HepG2 (cell line): ENCODE data around the gene TAS2R40. TPM values are rescaled to one million over a fixed set of nuclear protein-coding genes. Genes with fewer than 3 reads are reported as not detected.
"Not testable (repeated sequence)": the region's sequence is repeated elsewhere in the genome, so short reads cannot be mapped to it uniquely, and the experiment has no call there.

ENCODE experiments used
- ATAC-seq: fragments of 200-7000 bp; cut with Tn5 transposase; 3 replicates; pipeline ENCODE4 v1.9.1; 2020; ENCODE audit warnings: mild to moderate bottlenecking, moderate library complexity
- BruUV-seq: library from RNA; stranded (reverse); fragments of 400-500 nt; replicated peaks from 2 replicates; lab custom pipeline; 2021; lab: Mats Ljungman, UMichigan
- CTCF ChIA-PET: fragments of 300-600 bp; formaldehyde crosslinking; extraction: SDS; loops from one replicate; lab custom pipeline; 2021; ENCODE audit warnings: low total read pairs, inconsistent platforms, low intra/inter-chr PET ratio; lab: Yijun Ruan, JAX
- POLR2A ChIA-PET: fragments of 350-600 bp; sonication (Branson Sonifier 250); formaldehyde crosslinking; loops from one replicate; lab custom pipeline; 2020; ENCODE audit warnings: antibody characterized with exemption, inconsistent platforms; lab: Yijun Ruan, JAX
- DNase-seq: peaks from one replicate; pipeline ENCODE4 v3.0.0-alpha.2; 2015; ENCODE audit warnings: low spot score
- FAIRE-seq: peaks from 3 replicates; lab custom pipeline; 2011; peaks lifted over from hg19 to GRCh38; lab: Jason Lieb, UNC
- H2AFZ ChIP-seq: one replicate; pipeline ENCODE4 v1.6.1; 2011; ENCODE audit warnings: low read length, inconsistent platforms
- H3K27ac ChIP-seq: fragments of 300-600 bp; 3 replicates; pipeline ENCODE4 v1.8.0; 2011; ENCODE audit warnings: mixed run types, mild to moderate bottlenecking, mixed read lengths, low read length, inconsistent platforms; ENCODE audit not compliant: insufficient read depth; ENCODE audit errors: extremely low read length
- H3K27me3 ChIP-seq, 2 experiments: fragments of 200-600 bp in 1 of 2; 2 replicates in 1 of 2; 3 replicates in 1 of 2; pipeline versions ENCODE4 v1.6.0 to v1.8.0; 2011; ENCODE audit warnings: low read length in 2 of 2, mild to moderate bottlenecking in 2 of 2, moderate library complexity in 2 of 2, inconsistent platforms in 1 of 2; ENCODE audit not compliant: insufficient read depth in 2 of 2, control insufficient read depth in 1 of 2
- H3K36me3 ChIP-seq, 2 experiments: fragments of 200-600 bp in 1 of 2; replicated peaks in 1 of 2; 2 replicates in 1 of 2; 3 replicates in 1 of 2; pipeline versions ENCODE4 v1.5.1 to v1.8.0; 2011; ENCODE audit warnings: low read length in 2 of 2, inconsistent platforms in 1 of 2; ENCODE audit not compliant: insufficient read depth in 2 of 2, control insufficient read depth in 1 of 2
- H3K4me1 ChIP-seq: 2 replicates; pipeline ENCODE4 v1.5.1; 2012; ENCODE audit warnings: low read length, inconsistent platforms; ENCODE audit not compliant: insufficient read depth
- H3K4me2 ChIP-seq: 2 replicates; pipeline ENCODE4 v1.6.0; 2011; ENCODE audit warnings: low read depth, low read length, inconsistent platforms
- H3K4me3 ChIP-seq, 3 experiments: fragments of 200-600 bp in 1 of 3; sonication (generic), shearing (Covaris generic) in 1 of 3; replicated peaks in 1 of 3; 2 replicates each; pipeline ENCODE4 v1.5.1; 2011 to 2016; ENCODE audit warnings: low read length in 3 of 3, inconsistent platforms in 2 of 3, low read depth in 2 of 3, mild to moderate bottlenecking in 2 of 3, control low read depth in 1 of 3, mixed read lengths in 1 of 3; ENCODE audit not compliant: insufficient read depth in 1 of 3
- H3K79me2 ChIP-seq: one replicate; pipeline ENCODE4 v1.6.1; 2011; ENCODE audit warnings: low read length, inconsistent platforms; ENCODE audit not compliant: insufficient read depth
- H3K9ac ChIP-seq: 2 replicates; pipeline ENCODE4 v1.6.0; 2011; ENCODE audit warnings: mild to moderate bottlenecking, low read depth, low read length, inconsistent platforms; ENCODE audit not compliant: insufficient read depth
- H3K9me3 ChIP-seq: 2 replicates; pipeline ENCODE4 v1.5.1; 2012; ENCODE audit warnings: mild to moderate bottlenecking, low read length
- H4K20me1 ChIP-seq: 2 replicates; pipeline ENCODE4 v1.6.0; 2011; ENCODE audit warnings: inconsistent platforms, mild to moderate bottlenecking, low read length, moderate library complexity; ENCODE audit not compliant: insufficient read depth
- BRCA1 ChIP-seq: sonication (generic); formaldehyde crosslinking; IDR thresholded peaks from 2 replicates; pipeline ENCODE4 v1.4.0; 2020; ENCODE audit warnings: missing genetic modification reagents
- MXI1 ChIP-seq: IDR thresholded peaks from 3 replicates; pipeline ENCODE4 v1.6.1; 2012; ENCODE audit warnings: low read depth, low read length, inconsistent platforms, borderline replicate concordance
- ZBTB7A ChIP-seq: sonication (generic); formaldehyde crosslinking; IDR thresholded peaks from 2 replicates; pipeline ENCODE4 v1.8.0; 2022; ENCODE audit warnings: mild to moderate bottlenecking, missing genetic modification reagents
- ZNF331 ChIP-seq: sonication (generic); formaldehyde crosslinking; IDR thresholded peaks from 2 replicates; pipeline ENCODE4 v1.4.0; 2020; ENCODE audit warnings: missing genetic modification reagents
- ZNF660 ChIP-seq: sonication (generic); formaldehyde crosslinking; IDR thresholded peaks from 2 replicates; pipeline ENCODE4 v1.5.1; 2020; ENCODE audit warnings: mild to moderate bottlenecking, low read depth, missing genetic modification reagents, borderline replicate concordance
- ZNF790 ChIP-seq: sonication (generic); formaldehyde crosslinking; IDR thresholded peaks from 2 replicates; pipeline ENCODE4 v1.8.0; 2022; ENCODE audit warnings: missing genetic modification reagents, mild to moderate bottlenecking, borderline replicate concordance
- ZZZ3 ChIP-seq: sonication (generic); formaldehyde crosslinking; IDR thresholded peaks from 2 replicates; pipeline ENCODE4 v1.4.0; 2020; ENCODE audit warnings: missing genetic modification reagents, mild to moderate bottlenecking, borderline replicate concordance
- WGBS: methylation state at CpG from one replicate; pipeline ENCODE4 v1.1.6; 2017; ENCODE audit warnings: low lambda C conversion rate; 5-methylcytosine and 5-hydroxymethylcytosine counted together
- in situ Hi-C: cut with HindIII; loops from 2 replicates; pipeline ENCODE4 v1.10.0; 2017; ENCODE audit warnings: low pct_unique_long_range_greater_than_20kb; ENCODE audit not compliant: extremely low pct_ligation_motif_present
- intact Hi-C: fragments of 100-400 bp; cut with micrococcal nuclease; formaldehyde crosslinking; loops from one replicate; pipeline ENCODE4 v1.10.0; 2022; ENCODE audit not compliant: unreplicated experiment
- polyA plus RNA-seq, 8 experiments: library from polyadenylated mRNA; depleted of rRNA in 3 of 8; stranded (reverse) in 7 of 8; unstranded in 1 of 8; fragments of >200 nt; fragmentation: Illumina TruSeq in 4 of 8; extraction: Trizol in 4 of 8; gene quantifications; 2 replicates each; pipeline versions ENCODE4 v1.2.1 to v1.2.3, GENCODE V29; 2011 to 2016; ENCODE audit warnings: low read depth in 4 of 8, missing spikeins in 1 of 8, mixed read lengths in 1 of 8; ENCODE audit not compliant: insufficient read depth in 1 of 8
- total RNA-seq, 5 experiments: library from RNA; depleted of rRNA; stranded (reverse); fragments of >200 nt; fragmentation: Illumina TruSeq; extraction: Trizol; gene quantifications; 2 replicates each; pipeline ENCODE4 v1.2.3, GENCODE V29; 2016; ENCODE audit warnings: low read depth in 1 of 5
- TF ChIP-seq, protein P1 (sequence below): sonication (generic); formaldehyde crosslinking; IDR thresholded peaks from 2 replicates; pipeline ENCODE4 v1.8.1; 2022; ENCODE audit warnings: mild to moderate bottlenecking, missing genetic modification reagents
- TF ChIP-seq, protein P2 (sequence below): IDR thresholded peaks from 2 replicates; pipeline ENCODE4 v1.6.1; 2016; ENCODE audit warnings: missing compliant biosample characterization, missing genetic modification reagents, borderline replicate concordance

The TAS2R40 gene
- total and polyA plus RNA-seq, 2 of the 13 experiments (the other 11 are each of a cell fraction or from before 2014, with no cell fraction given): not detected

DNA sequence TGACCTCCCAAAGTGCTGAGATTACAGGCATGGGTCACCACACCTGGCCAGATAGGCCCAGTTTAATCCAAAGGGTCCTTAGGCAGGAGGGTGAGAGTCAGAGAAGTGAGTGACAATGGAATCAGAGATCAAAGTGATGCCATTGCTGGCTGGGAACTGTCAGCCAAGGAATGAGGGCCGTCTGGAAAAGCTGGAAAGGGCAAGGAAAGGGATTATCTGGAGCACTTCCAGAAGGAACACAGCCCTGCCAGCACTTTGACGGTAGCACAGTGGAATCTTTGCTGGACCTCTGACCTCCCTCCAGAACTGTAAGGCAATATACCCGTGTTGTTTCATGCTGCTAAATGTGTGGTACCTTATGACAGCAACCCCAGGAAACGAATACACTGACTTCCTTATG is 11.3 kb upstream of the TAS2R40 start:
- DNase-seq (no peak), FAIRE-seq (no peak), ATAC-seq (no peak)
- H3K4me3 ChIP-seq: no peak overlapping the region
- no TSS peak for BruUV-seq
- no peaks in the 10 kb centered on the region for H3K4me1 ChIP-seq
- in situ Hi-C loops: loop anchor here (5.0 to 10.0 kb wide), 2 partner anchors 203 to 336 kb away; no protein-coding TSS in a partner anchor
- H3K27me3 ChIP-seq: no peaks in the 10 kb centered on the region; a peak in 1 of 5 replicates
- H3K79me2 ChIP-seq: no peaks in the 10 kb centered on the region
- ChIA-PET POLR2A (no interaction called here), CTCF (interaction anchor here (0.7 kb wide), 1 partner anchor 9 kb away, joined by 3 read pairs; no protein-coding TSS in a partner anchor)
- intact Hi-C loops: no loop called here
- no peaks in the 10 kb centered on the region for H3K36me3 ChIP-seq
- H4K20me1 ChIP-seq: no peaks in the 10 kb centered on the region
- no peak overlapping the region for H3K9ac ChIP-seq
- TF ChIP-seq ZNF660 (CRISPR knock-in tag): no peak
- TF ChIP-seq, protein P1, sequence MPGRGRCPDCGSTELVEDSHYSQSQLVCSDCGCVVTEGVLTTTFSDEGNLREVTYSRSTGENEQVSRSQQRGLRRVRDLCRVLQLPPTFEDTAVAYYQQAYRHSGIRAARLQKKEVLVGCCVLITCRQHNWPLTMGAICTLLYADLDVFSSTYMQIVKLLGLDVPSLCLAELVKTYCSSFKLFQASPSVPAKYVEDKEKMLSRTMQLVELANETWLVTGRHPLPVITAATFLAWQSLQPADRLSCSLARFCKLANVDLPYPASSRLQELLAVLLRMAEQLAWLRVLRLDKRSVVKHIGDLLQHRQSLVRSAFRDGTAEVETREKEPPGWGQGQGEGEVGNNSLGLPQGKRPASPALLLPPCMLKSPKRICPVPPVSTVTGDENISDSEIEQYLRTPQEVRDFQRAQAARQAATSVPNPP (CRISPR knock-in tag): no peak
- TF ChIP-seq ZNF331 (CRISPR knock-in tag): no peak
- TF ChIP-seq, protein P2, sequence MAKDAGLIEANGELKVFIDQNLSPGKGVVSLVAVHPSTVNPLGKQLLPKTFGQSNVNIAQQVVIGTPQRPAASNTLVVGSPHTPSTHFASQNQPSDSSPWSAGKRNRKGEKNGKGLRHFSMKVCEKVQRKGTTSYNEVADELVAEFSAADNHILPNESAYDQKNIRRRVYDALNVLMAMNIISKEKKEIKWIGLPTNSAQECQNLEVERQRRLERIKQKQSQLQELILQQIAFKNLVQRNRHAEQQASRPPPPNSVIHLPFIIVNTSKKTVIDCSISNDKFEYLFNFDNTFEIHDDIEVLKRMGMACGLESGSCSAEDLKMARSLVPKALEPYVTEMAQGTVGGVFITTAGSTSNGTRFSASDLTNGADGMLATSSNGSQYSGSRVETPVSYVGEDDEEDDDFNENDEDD (CRISPR knock-in tag): no peak
- TF ChIP-seq ZNF790 (CRISPR knock-in tag): no peak
- TF ChIP-seq MXI1: no peak
- TF ChIP-seq BRCA1 (CRISPR knock-in tag): no peak
- no peak for TF ChIP-seq ZZZ3 (CRISPR knock-in tag)
- no peak for TF ChIP-seq ZBTB7A
- no peak overlapping the region for H2AFZ ChIP-seq
- no peak overlapping the region for H3K4me2 ChIP-seq
- H3K27ac ChIP-seq: no peak overlapping the region
- 0% methylated on average over 4 of the region's 4 CpGs for WGBS
- H3K9me3 ChIP-seq: no peaks in the 10 kb centered on the region

DNA sequence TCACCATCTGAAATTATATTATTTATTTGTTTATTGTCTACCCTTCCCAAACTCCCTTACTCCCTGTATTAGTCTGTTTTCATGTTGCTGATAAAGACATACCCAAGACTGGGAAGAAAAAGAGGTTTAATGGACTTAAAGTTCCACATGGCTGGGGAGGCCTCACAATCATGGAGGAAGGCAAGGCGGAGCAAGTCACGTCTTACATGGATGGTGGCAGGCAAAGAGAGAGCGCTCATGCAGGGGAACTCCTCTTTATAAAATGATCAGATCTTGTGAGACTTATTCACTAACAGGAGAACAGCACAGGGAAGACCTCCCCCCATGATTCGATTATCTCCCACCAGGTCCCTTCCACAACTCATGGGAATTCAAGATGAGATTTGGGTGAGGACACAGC is 8.4 kb upstream of the TAS2R40 start:
- POLR2A ChIA-PET, H3K27me3 ChIP-seq, H3K4me1 ChIP-seq, H3K9me3 ChIP-seq, H3K27ac ChIP-seq, H3K79me2 ChIP-seq, DNase-seq, H2AFZ ChIP-seq, intact Hi-C loops, H3K4me2 ChIP-seq, ATAC-seq, BruUV-seq, H3K4me3 ChIP-seq, H3K9ac ChIP-seq, H4K20me1 ChIP-seq, FAIRE-seq, H3K36me3 ChIP-seq: not testable (repeated sequence)
- CTCF ChIA-PET: interaction anchor here (5.3 kb wide), 1 partner anchor 204 kb away, joined by 178 read pairs; no protein-coding TSS in a partner anchor
- in situ Hi-C loops: loop anchor here (5.0 to 10.0 kb wide), 2 partner anchors 206 to 339 kb away; no protein-coding TSS in a partner anchor
- 17% methylated on average over 4 of the region's 4 CpGs for WGBS
